Cardiac fibroblast (primary cell): ENCODE data around the gene IMPG1.

Experiments
- DNase-seq, 2 donors: peaks; one replicate each; pipeline versions ENCODE4 v3.0.0 to v3.0.0-alpha.2; 2010; ENCODE audit warnings: low read depth in 2 of 2
- H3K4me3 ChIP-seq, 2 donors: replicated peaks in 1 of 2; 1 replicate in 1 of 2; 2 replicates in 1 of 2; pipeline ENCODE4 v1.5.1; 2011; ENCODE audit warnings: low read depth in 2 of 2, low read length in 2 of 2, mild to moderate bottlenecking in 2 of 2, moderate library complexity in 1 of 2
- TF ChIP-seq, protein P1 (sequence below): IDR thresholded peaks from one replicate; pipeline ENCODE4 v1.5.1; 2011; ENCODE audit warnings: low read depth, mild to moderate bottlenecking, low read length, inconsistent platforms

The IMPG1 gene

DNA sequence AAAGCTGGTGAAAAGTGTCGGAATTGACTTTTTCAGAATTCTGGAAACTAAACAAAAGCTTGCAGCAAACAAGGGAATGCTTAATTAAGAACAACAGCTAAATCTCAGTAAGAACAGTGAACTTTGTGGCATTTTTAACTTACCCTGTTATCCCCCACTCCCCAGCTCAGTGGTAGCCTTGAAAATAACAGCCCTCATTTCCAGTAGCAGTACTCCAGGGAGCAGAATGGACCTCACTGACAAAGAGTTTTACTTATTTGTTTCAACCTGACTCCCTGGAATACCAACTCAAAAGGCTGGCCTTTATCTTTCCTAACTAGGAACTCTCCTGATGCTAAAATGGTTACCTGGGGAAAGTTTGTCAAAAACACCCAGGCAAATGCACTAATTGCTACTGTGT lies 108.9 kb downstream of the IMPG1 start:
- no peak overlapping the region for H3K4me3 ChIP-seq
- no peak for DNase-seq
- TF ChIP-seq, protein P1, sequence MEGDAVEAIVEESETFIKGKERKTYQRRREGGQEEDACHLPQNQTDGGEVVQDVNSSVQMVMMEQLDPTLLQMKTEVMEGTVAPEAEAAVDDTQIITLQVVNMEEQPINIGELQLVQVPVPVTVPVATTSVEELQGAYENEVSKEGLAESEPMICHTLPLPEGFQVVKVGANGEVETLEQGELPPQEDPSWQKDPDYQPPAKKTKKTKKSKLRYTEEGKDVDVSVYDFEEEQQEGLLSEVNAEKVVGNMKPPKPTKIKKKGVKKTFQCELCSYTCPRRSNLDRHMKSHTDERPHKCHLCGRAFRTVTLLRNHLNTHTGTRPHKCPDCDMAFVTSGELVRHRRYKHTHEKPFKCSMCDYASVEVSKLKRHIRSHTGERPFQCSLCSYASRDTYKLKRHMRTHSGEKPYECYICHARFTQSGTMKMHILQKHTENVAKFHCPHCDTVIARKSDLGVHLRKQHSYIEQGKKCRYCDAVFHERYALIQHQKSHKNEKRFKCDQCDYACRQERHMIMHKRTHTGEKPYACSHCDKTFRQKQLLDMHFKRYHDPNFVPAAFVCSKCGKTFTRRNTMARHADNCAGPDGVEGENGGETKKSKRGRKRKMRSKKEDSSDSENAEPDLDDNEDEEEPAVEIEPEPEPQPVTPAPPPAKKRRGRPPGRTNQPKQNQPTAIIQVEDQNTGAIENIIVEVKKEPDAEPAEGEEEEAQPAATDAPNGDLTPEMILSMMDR, result no peak

DNA sequence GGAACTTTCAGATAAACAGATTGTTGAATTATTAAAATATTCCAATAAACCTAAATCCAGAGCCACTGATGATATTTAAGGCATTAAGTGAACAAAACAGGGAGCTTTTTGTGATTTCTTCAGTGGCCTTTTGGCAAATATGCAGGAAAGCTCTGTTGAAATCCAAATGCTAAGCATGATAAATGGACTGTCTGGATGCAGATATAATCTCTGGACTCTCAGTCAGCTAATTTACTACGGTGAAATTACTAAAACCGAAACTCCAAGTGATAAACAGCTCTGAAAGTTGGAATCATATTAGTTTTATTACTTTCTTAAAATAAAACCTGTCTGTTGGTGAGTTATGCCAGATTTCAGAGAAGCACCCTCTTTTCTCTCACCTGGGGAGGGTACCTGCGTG lies 120.3 kb downstream of the IMPG1 start:
- H3K4me3 ChIP-seq, result no peak overlapping the region
- no peak for DNase-seq
- TF ChIP-seq, protein P1, result no peak

DNA sequence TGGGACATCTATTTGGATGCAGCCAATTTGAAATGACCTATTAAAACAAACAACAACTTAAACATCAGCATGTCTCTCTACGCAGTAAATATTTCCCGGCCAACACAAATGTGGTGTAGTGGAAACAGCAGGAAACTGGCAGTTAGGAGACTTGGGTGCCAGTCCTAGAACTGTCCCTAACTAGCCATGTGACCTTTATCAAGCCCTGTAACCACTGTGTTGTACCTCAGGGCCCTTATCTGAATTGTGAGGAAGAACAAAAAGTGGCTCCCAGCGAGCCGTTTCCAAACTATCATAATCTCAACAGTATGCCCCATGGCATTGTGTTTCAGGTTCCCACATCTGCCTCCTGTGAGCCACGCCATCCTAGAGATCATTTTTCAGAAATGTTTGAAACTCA lies 124.5 kb downstream of the IMPG1 start:
- no peak for DNase-seq
- TF ChIP-seq, protein P1, result no peak
- no peak overlapping the region for H3K4me3 ChIP-seq

DNA sequence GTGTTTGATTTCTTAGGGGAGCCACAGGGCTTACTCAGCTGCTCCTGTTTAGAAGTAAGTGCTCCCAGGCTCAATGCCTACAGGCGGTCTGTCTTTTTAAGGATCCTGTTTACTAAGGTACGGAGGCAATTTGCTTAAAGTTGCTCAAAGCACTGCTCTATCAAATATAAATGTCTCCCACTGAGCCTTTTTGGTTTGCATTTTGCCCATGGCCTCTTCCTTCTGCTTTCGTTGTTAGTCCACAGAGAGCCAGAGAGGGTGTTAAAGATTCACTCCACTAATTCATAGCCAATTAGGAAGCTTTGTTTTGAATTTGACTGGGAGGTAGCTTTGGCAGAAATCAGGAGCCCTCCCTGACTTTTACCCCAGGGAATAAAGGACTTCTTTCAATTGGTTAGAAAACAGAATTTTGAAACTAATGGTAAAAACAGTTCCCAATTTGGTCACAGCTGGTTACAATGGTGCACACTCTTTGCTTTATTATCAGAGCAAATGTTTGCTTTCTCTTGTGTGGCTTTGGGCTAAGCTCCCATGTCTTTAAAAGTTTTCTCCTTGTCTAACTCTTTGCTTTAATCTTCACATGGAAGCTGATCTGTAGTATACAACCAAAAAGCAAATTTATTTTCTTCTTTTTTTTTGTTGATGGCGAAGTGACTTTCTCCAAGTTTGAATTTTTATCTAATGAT lies 126.2 kb downstream of the IMPG1 start:
- H3K4me3 ChIP-seq, result no peak overlapping the region
- no peak for DNase-seq
- TF ChIP-seq, protein P1, result no peak

DNA sequence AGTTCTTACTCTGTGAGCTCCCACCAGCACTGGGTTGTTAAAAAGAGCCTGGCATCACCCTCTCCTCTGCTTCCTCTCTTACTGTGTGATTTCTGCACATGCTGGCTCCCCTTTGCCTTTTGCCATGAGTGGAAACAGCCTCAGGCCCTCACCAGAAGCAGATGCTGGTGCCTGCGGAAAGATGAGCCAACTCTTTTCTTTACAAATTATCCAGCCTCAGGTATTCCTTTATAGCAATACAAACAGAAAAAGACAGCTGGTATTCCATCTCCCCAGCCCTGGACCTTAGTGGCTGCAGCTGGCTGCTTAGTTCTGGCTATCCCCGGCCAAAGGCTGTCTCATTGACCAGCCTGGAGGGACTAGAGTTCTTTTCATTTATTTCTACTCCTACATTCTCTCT lies 129.1 kb downstream of the IMPG1 start:
- no peak overlapping the region for H3K4me3 ChIP-seq
- TF ChIP-seq, protein P1, result no peak
- DNase-seq, result no peak

DNA sequence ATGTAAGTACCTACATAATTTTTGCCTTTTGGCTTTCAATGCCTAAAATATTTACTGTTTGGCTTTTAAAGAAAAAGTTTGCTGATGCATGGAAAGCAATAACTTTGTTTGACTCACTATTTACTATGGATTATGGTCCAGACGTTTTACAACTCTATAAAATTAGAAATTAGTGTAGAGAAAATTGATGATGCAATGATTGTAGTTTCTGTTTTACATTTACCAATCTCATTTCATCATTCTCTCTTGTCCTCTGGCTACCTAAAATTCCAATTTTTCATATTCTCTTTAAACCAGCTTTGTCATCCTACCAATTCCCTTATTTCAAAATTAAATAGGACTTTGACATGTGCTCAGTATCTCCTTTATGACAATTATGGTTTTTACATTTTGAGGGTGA lies 131.0 kb downstream of the IMPG1 start:
- no peak for DNase-seq
- no peak overlapping the region for H3K4me3 ChIP-seq
- TF ChIP-seq, protein P1, result no peak

DNA sequence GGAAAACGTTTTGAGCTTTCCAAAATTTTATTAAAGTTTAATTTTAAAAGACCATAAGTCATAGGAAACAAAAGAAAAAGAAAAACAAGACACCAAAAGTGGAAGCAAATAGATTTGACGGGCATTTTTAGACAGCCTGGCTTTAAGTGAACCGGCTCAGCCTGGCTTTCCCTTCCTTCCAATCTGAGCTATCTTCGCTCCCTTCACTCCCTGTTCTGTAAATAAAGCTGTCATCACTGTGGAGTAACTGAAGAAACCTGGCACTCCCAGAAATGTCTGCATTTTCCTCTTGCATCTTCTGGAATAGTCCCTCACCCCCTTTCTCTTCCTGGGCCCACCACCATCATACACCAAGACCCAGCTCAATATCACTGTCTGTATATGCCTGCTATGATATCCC lies 131.9 kb downstream of the IMPG1 start:
- TF ChIP-seq, protein P1, result no peak
- no peak overlapping the region for H3K4me3 ChIP-seq

More for the DNA sequence above, 131.9 kb downstream of the IMPG1 start:
- DNase-seq, result no peak
